GM18502 (cell line): ENCODE data around the gene NPAS2.

Experiments
- ATAC-seq: cut with Tn5 transposase; IDR thresholded peaks from one replicate; pipeline ENCODE4 v1.9.1; 2021; ENCODE audit warnings: mild to moderate bottlenecking; ENCODE audit not compliant: unreplicated experiment, poor library complexity

Gene NPAS2

GRCh38 chr2:100793982-100794381 lies 26.0 kb upstream of the NPAS2 start:
- no peak for ATAC-seq

DNA sequence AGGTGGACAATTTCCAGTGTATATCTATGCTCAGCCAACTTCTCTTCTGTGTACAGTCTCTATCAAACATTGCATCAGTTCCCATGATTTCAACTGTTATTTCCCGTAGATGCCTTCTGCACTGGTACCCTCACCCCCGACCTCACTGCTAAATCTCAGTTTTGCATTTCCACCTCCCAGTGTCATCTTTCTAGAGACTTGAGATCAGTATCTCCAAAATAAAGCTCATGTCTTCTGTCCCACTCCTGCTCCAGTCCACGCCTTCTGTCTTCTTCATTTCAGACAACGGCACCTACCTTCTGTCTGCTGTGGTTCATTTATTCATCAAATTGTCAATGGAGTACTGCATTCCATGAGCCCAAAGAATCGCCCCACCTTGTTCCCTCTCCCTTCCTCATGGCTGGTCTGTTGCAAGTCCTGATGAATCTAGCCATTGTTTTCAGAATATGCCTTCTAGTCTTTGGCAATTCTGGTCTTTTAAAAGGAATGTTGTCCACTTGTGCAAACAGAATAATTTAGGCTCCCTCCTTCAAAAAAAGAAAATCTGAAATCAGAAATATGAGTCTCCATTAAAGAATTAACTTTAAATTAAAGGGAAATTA lies 23.3 kb upstream of the NPAS2 start:
- ATAC-seq = no peak

- no peak for ATAC-seq
These were observed 20.3 kb upstream of the NPAS2 start for GRCh38 chr2:100799686-100800085.

DNA sequence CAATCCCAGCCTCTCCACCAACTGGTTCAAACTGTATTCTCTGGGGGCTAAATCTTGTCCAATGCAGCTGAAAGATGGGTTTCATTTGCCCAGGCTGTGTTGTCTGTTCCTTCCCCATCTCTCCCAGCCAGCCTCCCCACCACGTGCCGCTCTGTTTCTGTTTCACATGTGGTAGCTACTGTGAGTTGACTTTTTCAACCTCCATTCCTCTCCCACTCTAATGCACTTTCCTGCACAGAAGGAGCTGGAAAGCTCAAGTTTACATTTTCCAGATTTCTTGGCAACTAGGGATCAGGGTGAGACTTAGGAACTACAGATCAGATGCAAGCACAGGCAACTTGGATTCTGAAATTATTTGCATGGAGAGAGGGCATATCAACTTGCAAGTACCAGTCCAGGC lies 19.0 kb upstream of the NPAS2 start:
- no peak for ATAC-seq

GRCh38 chr2:100801402-100801801 lies 18.5 kb upstream of the NPAS2 start:
- ATAC-seq = no peak

DNA sequence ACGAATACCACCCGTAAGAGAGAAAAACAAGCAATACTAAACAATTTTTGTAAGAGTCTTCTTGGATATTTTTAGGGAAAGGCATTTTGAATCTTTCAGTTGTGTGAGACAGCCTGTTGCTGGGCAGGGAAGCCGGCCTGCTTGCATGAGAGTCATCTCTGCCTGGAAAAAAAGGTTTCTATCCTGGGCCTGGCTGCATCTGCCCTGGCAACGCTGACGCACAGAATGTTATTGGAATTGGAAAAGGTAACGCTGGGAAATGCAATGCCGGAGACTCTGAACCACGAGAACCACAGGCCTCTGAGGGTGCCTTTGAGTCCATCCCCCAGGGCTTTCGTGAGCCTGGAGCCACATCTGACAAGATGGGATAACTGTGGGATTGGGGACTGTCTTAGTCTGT lies 17.9 kb upstream of the NPAS2 start:
- no peak for ATAC-seq

- no peak for ATAC-seq
These were observed 16.6 kb upstream of the NPAS2 start for GRCh38 chr2:100803334-100803733.

DNA sequence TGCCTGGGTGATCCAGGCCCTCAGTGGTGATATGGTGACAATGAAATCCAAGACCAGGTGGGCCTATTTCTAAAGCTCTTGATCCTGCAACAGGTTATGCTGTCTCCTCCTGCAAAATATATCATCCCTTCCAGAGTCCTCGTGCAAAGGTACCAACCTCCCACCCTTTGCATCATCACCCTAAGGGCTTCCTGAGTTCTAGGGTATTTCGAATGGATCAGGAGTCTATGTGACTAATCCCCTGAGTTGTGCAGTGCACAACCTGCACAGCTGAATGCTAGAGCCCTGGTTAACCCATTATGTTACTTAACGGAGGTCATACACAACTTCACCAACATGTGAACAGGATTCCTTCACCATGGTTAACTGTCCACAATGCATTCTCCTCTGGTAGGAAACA lies 13.4 kb upstream of the NPAS2 start:
- no peak for ATAC-seq

- no peak for ATAC-seq
These were observed 12.2 kb upstream of the NPAS2 start for GRCh38 chr2:100807707-100808106.

DNA sequence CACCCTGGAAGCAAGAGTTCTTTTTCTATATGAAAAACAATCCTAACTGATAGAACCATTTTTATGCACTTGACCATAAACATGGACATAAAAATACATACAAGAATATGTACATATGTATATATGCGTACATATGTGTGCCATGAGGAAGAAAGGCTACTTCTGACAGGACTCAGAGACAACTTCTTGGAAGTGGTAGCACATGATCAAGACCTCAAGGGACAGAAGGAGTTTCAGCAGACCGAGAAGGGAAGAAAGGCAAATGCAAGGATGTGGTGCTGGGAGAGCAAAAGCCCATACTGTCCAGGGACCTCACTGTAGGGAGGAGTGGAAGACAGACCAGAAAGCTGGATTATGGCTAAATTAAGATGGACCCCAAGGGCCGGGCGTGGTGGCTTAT lies 11.4 kb upstream of the NPAS2 start:
- ATAC-seq = no peak

GRCh38 chr2:100809506-100809905 lies 10.4 kb upstream of the NPAS2 start:
- no peak for ATAC-seq

DNA sequence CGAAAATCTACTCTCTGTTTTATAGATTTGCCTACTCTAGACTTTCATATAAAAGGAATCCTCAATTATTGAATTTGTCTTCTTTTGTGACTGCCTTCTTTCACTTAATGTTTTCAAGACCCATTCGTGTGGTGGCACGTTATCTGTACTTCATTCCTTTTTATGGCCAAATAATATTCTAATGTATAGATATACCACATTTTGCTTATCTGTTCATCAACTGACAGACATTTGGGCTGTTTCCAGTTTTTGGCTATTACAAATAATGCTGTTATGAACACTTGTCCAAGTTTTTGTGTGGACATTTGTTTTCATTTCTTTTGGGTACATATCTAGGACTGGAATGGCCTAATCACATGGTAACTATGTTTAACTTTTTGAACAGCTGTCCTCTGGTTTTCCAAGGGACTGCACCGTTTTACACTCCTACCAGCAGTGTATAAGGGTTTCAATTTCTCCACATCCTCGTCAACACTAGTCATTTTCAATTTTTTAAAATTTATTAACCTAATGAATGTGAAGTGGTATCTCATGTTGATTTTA lies 9.3 kb upstream of the NPAS2 start:
- no peak for ATAC-seq

DNA sequence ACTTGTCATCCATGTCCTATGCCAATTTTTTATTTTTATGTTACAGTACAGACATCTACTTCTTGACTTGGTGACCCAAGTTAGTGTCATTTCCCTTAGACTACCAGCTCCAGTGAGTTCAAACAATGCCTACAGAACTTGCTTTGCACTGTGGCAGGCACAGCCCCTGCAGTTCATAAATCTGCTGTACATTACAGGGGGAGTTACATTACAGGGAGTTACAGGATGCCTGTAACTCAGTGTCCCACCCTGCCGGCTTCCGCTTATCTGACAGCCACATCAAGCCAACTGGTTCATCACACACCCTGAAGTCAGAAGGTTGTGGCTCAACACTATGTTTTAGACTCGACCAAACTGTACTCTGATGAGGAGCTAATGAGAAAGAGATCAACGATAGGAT lies 7.8 kb upstream of the NPAS2 start:
- ATAC-seq = no peak

DNA sequence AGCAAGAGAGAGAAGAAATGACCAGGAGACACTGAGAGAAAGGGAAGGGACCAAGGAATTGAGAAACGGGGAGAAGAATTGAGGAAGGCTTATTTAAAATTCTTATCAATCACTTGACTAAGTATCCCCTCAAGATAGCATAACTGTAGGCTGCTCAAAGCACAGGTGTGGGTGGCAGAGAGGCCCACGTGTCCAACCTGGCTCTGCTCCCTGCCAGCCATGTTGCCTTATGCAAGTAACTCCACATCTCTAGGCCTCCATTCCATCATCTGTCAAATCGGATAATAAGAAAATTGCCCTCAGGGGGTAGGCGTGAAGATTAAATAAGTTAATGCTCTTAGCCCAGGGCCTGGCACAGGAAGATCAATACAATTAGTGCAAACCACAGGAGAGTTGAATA lies 7.4 kb upstream of the NPAS2 start:
- ATAC-seq = no peak

DNA sequence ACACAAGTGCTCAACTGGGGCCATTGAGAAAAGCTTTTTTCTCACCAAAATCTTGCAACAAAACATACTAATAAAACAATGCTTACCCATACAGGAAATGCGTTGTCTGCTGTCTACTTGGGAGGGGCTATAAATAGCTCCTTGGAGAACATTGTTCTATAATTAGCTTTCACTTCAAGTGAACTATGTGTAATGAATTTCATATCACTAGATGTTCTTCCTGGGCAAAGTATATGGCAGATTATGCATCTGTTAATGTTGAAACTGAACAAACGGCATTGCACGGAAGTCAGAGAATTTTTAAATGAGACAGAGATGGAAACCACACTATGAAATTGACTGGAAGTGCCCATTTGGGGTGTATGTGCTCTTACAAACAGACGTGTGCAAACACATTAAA lies 6.4 kb upstream of the NPAS2 start:
- no peak for ATAC-seq

GRCh38 chr2:100814043-100814442 lies 5.9 kb upstream of the NPAS2 start:
- no peak for ATAC-seq

DNA sequence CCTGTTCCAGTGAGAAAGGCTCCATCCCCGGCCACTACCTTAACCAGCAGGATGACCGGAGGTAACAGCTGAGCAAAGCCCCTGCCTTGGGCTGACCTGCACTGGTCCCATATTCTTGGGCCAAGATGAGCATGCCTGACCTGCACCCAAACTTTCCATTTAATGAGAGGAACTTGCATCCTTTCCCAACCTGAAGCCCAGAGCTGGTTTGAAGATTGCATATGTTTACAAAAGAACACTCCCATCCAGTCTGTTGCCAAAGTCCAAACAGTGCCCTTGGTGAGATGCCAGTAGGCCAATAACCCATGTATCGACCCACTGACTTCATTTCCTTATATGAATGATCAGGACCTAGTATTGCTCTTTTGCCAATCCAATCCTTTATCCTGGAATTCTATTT lies 5.5 kb upstream of the NPAS2 start:
- no peak for ATAC-seq

GRCh38 chr2:100817388-100817985 lies 2.5 kb upstream of the NPAS2 start:
- ATAC-seq = no peak

DNA sequence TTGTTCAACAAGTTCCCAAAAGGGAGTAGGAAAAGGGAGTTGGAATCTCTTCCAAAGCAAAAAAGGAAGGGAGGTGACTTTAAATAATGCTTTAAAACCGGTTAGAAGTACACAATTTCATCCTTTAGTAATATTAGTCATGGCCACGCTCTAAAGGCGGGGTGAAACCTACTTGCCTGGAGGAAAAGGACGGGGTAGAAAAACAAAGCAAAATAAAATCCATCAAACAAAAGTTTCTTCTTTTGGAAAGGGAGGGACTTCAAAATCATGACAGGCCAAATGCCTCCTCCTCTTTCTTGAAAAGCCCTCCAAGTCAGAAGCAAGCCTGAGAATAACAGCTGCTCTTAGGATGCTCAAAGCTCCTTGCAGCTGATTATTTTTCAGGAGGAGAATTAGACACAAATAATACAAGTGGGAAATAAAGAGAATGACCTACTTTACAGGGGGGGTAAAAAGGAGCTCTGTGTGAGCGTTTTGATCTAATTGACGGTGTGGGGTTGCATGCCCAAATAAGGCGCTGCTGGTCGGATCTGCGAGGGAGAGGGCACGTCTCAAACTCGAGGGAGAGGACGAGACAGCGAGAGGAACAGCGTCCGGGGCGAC lies 1.8 kb upstream of the NPAS2 start:
- no peak for ATAC-seq

GRCh38 chr2:100818606-100819369 lies 1.2 kb upstream of the NPAS2 start:
- ATAC-seq = no peak

DNA sequence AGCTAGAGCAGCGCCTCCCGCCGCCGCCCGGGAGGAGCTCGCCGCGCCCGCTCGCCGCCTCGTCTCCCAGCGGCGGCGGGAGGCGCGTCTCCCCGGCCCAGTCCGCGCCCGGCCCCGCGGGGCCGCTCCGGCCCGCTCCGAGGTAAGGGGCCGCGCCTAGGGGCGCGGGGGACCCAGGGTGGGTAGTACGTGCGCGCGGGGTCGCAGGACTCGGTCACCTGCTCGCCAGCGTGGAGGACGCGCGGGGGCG lies 259 bp downstream of the NPAS2 start:
- no peak for ATAC-seq
